GM18951 (cell line): ENCODE data around the gene TMEM44.

Source experiments
- POLR2A ChIP-seq: IDR thresholded peaks from 4 replicates; pipeline ENCODE4 v1.6.1; 2011; ENCODE audit warnings: mild to moderate bottlenecking; ENCODE audit not compliant: insufficient read length, insufficient read depth; ENCODE audit errors: extremely low read depth
- in situ Hi-C: fragments of 300-500 bp; cut with MboI; formaldehyde crosslinking; loops from one replicate; pipeline ENCODE4 v1.12.0; 2022; ENCODE audit warnings: low sequenced_read_pairs, mixed read lengths, inconsistent platforms; ENCODE audit not compliant: unreplicated experiment

Gene TMEM44

GRCh38 chr3:194541483-194541882 lies 91.7 kb downstream of the TMEM44 start:
- in situ Hi-C loops, result no loop called here
- TF ChIP-seq POLR2A, result no peak

- in situ Hi-C loops, result no loop called here
Measured at GRCh38 chr3:194540274-194540905, 92.8 kb downstream of the TMEM44 start.

DNA sequence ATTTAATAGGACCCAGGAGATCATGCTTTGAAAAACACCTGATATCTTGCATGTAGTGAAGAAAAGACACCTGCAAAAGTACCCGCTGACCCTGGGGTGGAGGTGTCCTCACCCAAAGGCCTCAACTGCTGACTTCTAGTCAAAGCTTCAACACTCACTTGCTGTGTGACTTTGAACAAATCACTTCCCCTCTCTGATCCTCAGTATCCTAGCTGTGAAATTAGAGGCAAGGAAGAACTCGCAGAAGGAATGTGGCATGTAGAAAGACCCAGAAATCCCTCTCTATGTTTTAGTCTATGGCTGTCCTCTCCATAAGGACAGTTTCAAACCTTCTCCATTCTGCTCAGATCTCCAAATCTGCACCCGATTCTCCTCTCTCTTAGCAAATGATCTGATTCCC lies 93.7 kb downstream of the TMEM44 start:
- in situ Hi-C loops, result no loop called here
- TF ChIP-seq POLR2A, result no peak

More at GRCh38 chr3:194540274-194540905, 92.8 kb downstream of the TMEM44 start:
- no peak for TF ChIP-seq POLR2A

DNA sequence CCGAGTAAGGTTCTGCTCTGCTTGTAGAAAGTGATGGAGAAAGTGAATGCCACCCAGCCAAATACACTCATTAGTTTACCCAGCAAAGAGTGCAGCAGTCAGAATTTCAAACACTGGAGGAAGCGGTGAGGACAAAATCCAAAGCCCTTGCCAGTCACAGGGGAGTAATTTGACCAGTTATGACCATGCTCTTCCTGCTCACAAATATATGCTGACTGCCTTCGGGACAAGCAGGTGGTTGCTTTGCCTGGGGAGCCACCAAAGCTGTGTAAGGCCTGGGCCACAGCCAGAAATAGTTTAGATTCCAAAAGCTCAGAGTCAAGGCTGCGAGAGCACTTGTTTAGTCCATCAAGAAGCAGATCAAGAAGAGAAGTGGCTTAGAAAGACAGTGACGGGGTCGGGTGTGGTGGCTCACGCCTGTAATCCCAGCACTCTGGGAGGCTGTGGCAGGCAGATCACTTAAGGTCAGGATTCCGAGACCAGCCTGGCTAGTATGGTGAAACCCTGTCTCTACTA lies 95.4 kb downstream of the TMEM44 start:
- TF ChIP-seq POLR2A, result no peak

More for the DNA sequence above, 95.4 kb downstream of the TMEM44 start:
- in situ Hi-C loops, result no loop called here
